Epithelial cell of esophagus (primary cell): Measurements from ENCODE around the gene SLC26A11.

Experiments used
- DNase-seq: peaks from one replicate; pipeline ENCODE4 v3.0.0; 2010; ENCODE audit warnings: low read depth
- H3K4me3 ChIP-seq: 2 replicates; pipeline ENCODE4 v1.5.1; 2011; ENCODE audit warnings: mild to moderate bottlenecking, low read length, control low read depth
- CTCF ChIP-seq: IDR thresholded peaks from 2 replicates; pipeline ENCODE4 v1.5.1; 2011; ENCODE audit warnings: low read depth, mild to moderate bottlenecking, low read length, control low read depth, inconsistent platforms; ENCODE audit not compliant: insufficient read depth; ENCODE audit errors: missing control alignments

Gene SLC26A11

GRCh38 chr17:80227156-80227555 is 6.9 kb downstream of the SLC26A11 start:
- no peak overlapping the region for H3K4me3 ChIP-seq
- DNase-seq: no peak
- no peak for TF ChIP-seq CTCF

GRCh38 chr17:80227666-80228065 is 7.4 kb downstream of the SLC26A11 start:
- no peak overlapping the region for H3K4me3 ChIP-seq
- no peak for TF ChIP-seq CTCF
- DNase-seq: no peak

- no peak for DNase-seq
- H3K4me3 ChIP-seq: no peak overlapping the region
- no peak for TF ChIP-seq CTCF
These were observed 8.2 kb downstream of the SLC26A11 start for GRCh38 chr17:80228477-80228876.

GRCh38 chr17:80229011-80229410 is 8.8 kb downstream of the SLC26A11 start:
- no peak overlapping the region for H3K4me3 ChIP-seq
- DNase-seq: peak; percentile 18
- no peak for TF ChIP-seq CTCF

GRCh38 chr17:80232438-80232837 is 12.2 kb downstream of the SLC26A11 start:
- H3K4me3 ChIP-seq: no peak overlapping the region
- TF ChIP-seq CTCF: no peak
- DNase-seq: no peak

- DNase-seq: no peak
- TF ChIP-seq CTCF: no peak
- H3K4me3 ChIP-seq: no peak overlapping the region
These were observed 13.0 kb downstream of the SLC26A11 start for GRCh38 chr17:80233202-80233601.

GRCh38 chr17:80236911-80237310 is 16.7 kb downstream of the SLC26A11 start:
- TF ChIP-seq CTCF: no peak
- no peak overlapping the region for H3K4me3 ChIP-seq
- no peak for DNase-seq
